GM12878 (cell line): Measurements from ENCODE around the gene EEPD1. TPM values are rescaled to one million over a fixed set of nuclear protein-coding genes. Genes with fewer than 3 reads are reported as not detected.

ENCODE experiments used
- ATAC-seq: fragments of 200-7000 bp; cut with Tn5 transposase; 3 replicates; pipeline ENCODE4 v1.9.1; 2020; ENCODE audit warnings: mild to moderate bottlenecking, moderate library complexity
- BruUV-seq: library from RNA; stranded (reverse); fragments of 400-500 nt; replicated peaks from 2 replicates; lab custom pipeline; 2021; lab: Mats Ljungman, UMichigan
- CTCF ChIA-PET: fragments of 300-600 bp; sonication (Branson Sonifier 250); formaldehyde crosslinking; extraction: SDS; loops from one replicate; lab custom pipeline; 2021; ENCODE audit warnings: inconsistent platforms; lab: Yijun Ruan, JAX
- POLR2A ChIA-PET: fragments of 350-600 bp; formaldehyde crosslinking; extraction: SDS; loops from one replicate; lab custom pipeline; 2021; ENCODE audit warnings: inconsistent platforms; lab: Charles Lee
- RAD21 ChIA-PET: fragments of 300-600 bp; sonication (Branson Sonifier 250); formaldehyde crosslinking; loops from one replicate; lab custom pipeline; 2023; ENCODE audit warnings: antibody characterized with exemption; ENCODE audit not compliant: unreplicated experiment; lab: Charles Lee
- SMC1A ChIA-PET: fragments of 300-600 bp; sonication (Branson Sonifier 250); formaldehyde crosslinking; loops from one replicate; lab custom pipeline; 2023; ENCODE audit not compliant: unreplicated experiment, uncharacterized antibody; lab: Charles Lee
- DNase-seq: peaks from one replicate; pipeline ENCODE4 v3.0.0-alpha.2; 2011; ENCODE audit warnings: low read depth, low spot score
- FAIRE-seq: peaks from 3 replicates; lab custom pipeline; 2011; peaks lifted over from hg19 to GRCh38; lab: Jason Lieb, UNC
- H2AFZ ChIP-seq: 2 replicates; pipeline ENCODE4 v1.6.0; 2011; ENCODE audit warnings: low read depth, low read length, control low read depth; ENCODE audit not compliant: control insufficient read depth
- H3K27ac ChIP-seq: 2 replicates; pipeline ENCODE4 v1.5.1; 2011; ENCODE audit warnings: control low read depth; ENCODE audit not compliant: control insufficient read depth, insufficient read depth
- H3K27me3 ChIP-seq, 2 experiments: replicated peaks in 1 of 2; 2 replicates each; pipeline versions ENCODE4 v1.6.0 to v1.6.1; 2011; ENCODE audit warnings: low read length in 1 of 2; ENCODE audit not compliant: control insufficient read depth in 2 of 2, insufficient read depth in 2 of 2
- H3K36me3 ChIP-seq, 2 experiments: 2 replicates each; pipeline ENCODE4 v1.5.1; 2011; ENCODE audit warnings: low read length in 1 of 2; ENCODE audit not compliant: control insufficient read depth in 2 of 2, insufficient read depth in 2 of 2
- H3K4me1 ChIP-seq: 2 replicates; pipeline ENCODE4 v1.6.1; 2011; ENCODE audit warnings: mild to moderate bottlenecking, low read length, moderate library complexity, mixed read lengths; ENCODE audit not compliant: control insufficient read depth, insufficient read depth
- H3K4me2 ChIP-seq: 2 replicates; pipeline ENCODE4 v1.6.0; 2011; ENCODE audit warnings: control low read depth; ENCODE audit not compliant: control insufficient read depth, insufficient read depth
- H3K4me3 ChIP-seq: fragments of 200-600 bp; sonication (generic); 2 replicates; pipeline ENCODE4 v1.5.1; 2016
- H3K79me2 ChIP-seq: 2 replicates; pipeline ENCODE4 v1.6.0; 2011; ENCODE audit warnings: low read length; ENCODE audit not compliant: control insufficient read depth, insufficient read depth
- H3K9ac ChIP-seq: 2 replicates; pipeline ENCODE4 v1.8.0; 2011; ENCODE audit warnings: low read length, control low read depth, mixed read lengths; ENCODE audit not compliant: control insufficient read depth, insufficient read depth
- H3K9me3 ChIP-seq: replicated peaks from 3 replicates; pipeline ENCODE4 v1.5.1; 2011; ENCODE audit warnings: mild to moderate bottlenecking, low read length; ENCODE audit not compliant: control insufficient read depth, insufficient read depth
- H4K20me1 ChIP-seq: 2 replicates; pipeline ENCODE4 v1.6.0; 2011; ENCODE audit not compliant: control insufficient read depth, insufficient read depth
- BCL11A ChIP-seq: IDR thresholded peaks from 2 replicates; pipeline ENCODE4 v1.6.1; 2011; ENCODE audit warnings: low read depth, low read length
- E2F4 ChIP-seq: IDR thresholded peaks from 2 replicates; pipeline ENCODE4 v1.6.1; 2012; ENCODE audit warnings: low read depth, low read length, improper control_type of control experiment
- EED ChIP-seq: sonication (generic); IDR thresholded peaks from 2 replicates; pipeline ENCODE4 v1.6.1; 2016; ENCODE audit warnings: antibody characterized with exemption, low read depth
- FOXK2 ChIP-seq: fragments of 450-650 bp; IDR thresholded peaks from 2 replicates; pipeline ENCODE4 v1.6.1; 2017; ENCODE audit warnings: mild to moderate bottlenecking, moderate library complexity
- KAT2A ChIP-seq: conservative IDR thresholded peaks from 2 replicates; pipeline ENCODE4 v1.6.1; 2011; ENCODE audit warnings: low read depth, low read length; ENCODE audit not compliant: control insufficient read depth
- MXI1 ChIP-seq: fragments of 150-350 bp; IDR thresholded peaks from 2 replicates; pipeline ENCODE4 v1.6.1; 2011; ENCODE audit warnings: low read depth, mild to moderate bottlenecking, inconsistent platforms, low read length, improper control_type of control experiment
- NRF1 ChIP-seq: conservative IDR thresholded peaks from 2 replicates; pipeline ENCODE4 v1.6.1; 2011; ENCODE audit warnings: mild to moderate bottlenecking, low read depth, low read length, improper control_type of control experiment
- PBX3 ChIP-seq: IDR thresholded peaks from 2 replicates; pipeline ENCODE4 v1.6.1; 2011; ENCODE audit warnings: mild to moderate bottlenecking, low read depth, low read length, moderate library complexity; ENCODE audit not compliant: insufficient replicate concordance
- POLR2A ChIP-seq: IDR thresholded peaks from 2 replicates; pipeline ENCODE4 v1.6.1; 2011; ENCODE audit warnings: low read depth, mild to moderate bottlenecking, low read length
- POLR2AphosphoS5 ChIP-seq: IDR thresholded peaks from 2 replicates; pipeline ENCODE4 v1.6.1; 2011; ENCODE audit warnings: mild to moderate bottlenecking, low read length, inconsistent platforms
- SREBF1 ChIP-seq: IDR thresholded peaks from 2 replicates; pipeline ENCODE4 v1.6.1; 2012; ENCODE audit warnings: mild to moderate bottlenecking, low read length
- STAT1 ChIP-seq: fragments of 450-650 bp; conservative IDR thresholded peaks from 2 replicates; pipeline ENCODE4 v1.6.1; 2014; ENCODE audit warnings: antibody characterized with exemption, mild to moderate bottlenecking
- SUPT20H ChIP-seq: IDR thresholded peaks from 2 replicates; pipeline ENCODE4 v1.6.1; 2011; ENCODE audit warnings: low read depth, mild to moderate bottlenecking, low read length, moderate library complexity, borderline replicate concordance; ENCODE audit not compliant: control insufficient read depth
- WGBS: methylation state at CpG from one replicate; pipeline ENCODE4 v1.1.6; 2016; ENCODE audit warnings: low lambda C conversion rate; ENCODE audit not compliant: insufficient replicate concordance, insufficient coverage; ENCODE audit errors: missing lambda C conversion rate; 5-methylcytosine and 5-hydroxymethylcytosine counted together
- in situ Hi-C: fragments of 300-500 bp; cut with MboI; formaldehyde crosslinking; loops from 9 replicates; pipeline ENCODE4 v1.14.3; 2018; ENCODE audit warnings: mixed read lengths
- intact Hi-C: fragments of 100-400 bp; cut with micrococcal nuclease; formaldehyde crosslinking; loops from one replicate; pipeline ENCODE4 v1.14.2; 2022; ENCODE audit not compliant: unreplicated experiment
- polyA plus RNA-seq, 11 experiments: library from polyadenylated mRNA; depleted of rRNA in 4 of 11; unstranded in 6 of 11; stranded (reverse) in 5 of 11; fragments of >200 nt; fragmentation: Nextera tagmentation in 4 of 11; fragmentation: Illumina TruSeq in 1 of 11; extraction: Ambion mirVana in 4 of 11; extraction: Trizol in 1 of 11; gene quantifications; 1 replicate in 1 of 11; 2 replicates in 10 of 11; pipeline versions ENCODE4 v1.2.1 to v1.2.3, GENCODE V29; 2011 to 2016; ENCODE audit warnings: inconsistent platforms in 2 of 11, missing spikeins in 2 of 11, low read depth in 1 of 11
- total RNA-seq, 4 experiments: library from RNA; depleted of rRNA in 3 of 4; stranded (reverse); fragments of >200 nt in 3 of 4; fragmentation: Illumina TruSeq in 1 of 4; extraction: Trizol in 1 of 4; gene quantifications; 2 replicates each; pipeline versions ENCODE4 v1.2.1 to v1.2.3, GENCODE V29; 2013 to 2021
- TF ChIP-seq, protein P1 (sequence below): fragments of 450-650 bp; IDR thresholded peaks from 2 replicates; pipeline ENCODE4 v1.6.1; 2017; ENCODE audit warnings: mild to moderate bottlenecking, low read depth, inconsistent platforms; ENCODE audit not compliant: poor library complexity, severe bottlenecking
- TF ChIP-seq, protein P2 (sequence below): IDR thresholded peaks from 2 replicates; pipeline ENCODE4 v1.6.1; 2012; ENCODE audit warnings: low read depth, low read length, improper control_type of control experiment
- TF ChIP-seq, protein P3 (sequence below): IDR thresholded peaks from 2 replicates; pipeline ENCODE4 v1.6.1; 2012; ENCODE audit warnings: mild to moderate bottlenecking, low read depth, low read length

The EEPD1 gene
- total and polyA plus RNA-seq, 10 of the 15 experiments (the other 5 are each of a cell fraction or from before 2014, with no cell fraction given), result 0.24 to 2.8 (median 0.86) TPM; not detected in 1

GRCh38 chr7:36141351-36141750 is 11.7 kb upstream of the EEPD1 start:
- FAIRE-seq (no peak), ATAC-seq (no peak), DNase-seq (no peak)
- ChIA-PET POLR2A (no interaction called here), SMC1A (interaction anchor here (0.9 to 1.2 kb wide), 2 partner anchors 156 kb away, joined by 3 read pairs; no protein-coding TSS in a partner anchor), CTCF (interaction anchor here (0.7 to 0.9 kb wide), 2 partner anchors 9 to 178 kb away, joined by 3 to 4 read pairs; no protein-coding TSS in a partner anchor), RAD21 (no interaction called here)
- no peak overlapping the region for H2AFZ ChIP-seq
- in situ Hi-C loops (no loop called here), intact Hi-C loops (no loop called here)
- WGBS, result 0% methylated on average over 1 of the region's 1 CpG
- no peaks in the 10 kb centered on the region for H3K4me1 ChIP-seq
- no peaks in the 10 kb centered on the region for H3K9me3 ChIP-seq
- H3K79me2 ChIP-seq, result no peaks in the 10 kb centered on the region
- H3K27me3 ChIP-seq, result peaks cover 0 to 4% of the 10 kb centered on the region in 2 experiments; a peak in 2 of 4 replicates
- no peak overlapping the region for H3K27ac ChIP-seq
- H4K20me1 ChIP-seq, result no peaks in the 10 kb centered on the region
- H3K36me3 ChIP-seq, result no peaks in the 10 kb centered on the region
- no peak overlapping the region for H3K4me2 ChIP-seq
- BruUV-seq, result no TSS peak
- H3K9ac ChIP-seq, result no peak overlapping the region
- no peak overlapping the region for H3K4me3 ChIP-seq
- TF ChIP-seq NRF1 (no peak), SUPT20H (no peak), POLR2A (no peak), PBX3 (no peak), STAT1 (no peak), POLR2AphosphoS5 (no peak), KAT2A (no peak), SREBF1 (no peak), MXI1 (no peak), EED (no peak), E2F4 (no peak), FOXK2 (no peak), BCL11A (no peak)
- TF ChIP-seq, protein P1, sequence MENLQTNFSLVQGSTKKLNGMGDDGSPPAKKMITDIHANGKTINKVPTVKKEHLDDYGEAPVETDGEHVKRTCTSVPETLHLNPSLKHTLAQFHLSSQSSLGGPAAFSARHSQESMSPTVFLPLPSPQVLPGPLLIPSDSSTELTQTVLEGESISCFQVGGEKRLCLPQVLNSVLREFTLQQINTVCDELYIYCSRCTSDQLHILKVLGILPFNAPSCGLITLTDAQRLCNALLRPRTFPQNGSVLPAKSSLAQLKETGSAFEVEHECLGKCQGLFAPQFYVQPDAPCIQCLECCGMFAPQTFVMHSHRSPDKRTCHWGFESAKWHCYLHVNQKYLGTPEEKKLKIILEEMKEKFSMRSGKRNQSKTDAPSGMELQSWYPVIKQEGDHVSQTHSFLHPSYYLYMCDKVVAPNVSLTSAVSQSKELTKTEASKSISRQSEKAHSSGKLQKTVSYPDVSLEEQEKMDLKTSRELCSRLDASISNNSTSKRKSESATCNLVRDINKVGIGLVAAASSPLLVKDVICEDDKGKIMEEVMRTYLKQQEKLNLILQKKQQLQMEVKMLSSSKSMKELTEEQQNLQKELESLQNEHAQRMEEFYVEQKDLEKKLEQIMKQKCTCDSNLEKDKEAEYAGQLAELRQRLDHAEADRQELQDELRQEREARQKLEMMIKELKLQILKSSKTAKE, result no peak
- TF ChIP-seq, protein P2, sequence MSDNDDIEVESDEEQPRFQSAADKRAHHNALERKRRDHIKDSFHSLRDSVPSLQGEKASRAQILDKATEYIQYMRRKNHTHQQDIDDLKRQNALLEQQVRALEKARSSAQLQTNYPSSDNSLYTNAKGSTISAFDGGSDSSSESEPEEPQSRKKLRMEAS, result no peak
- TF ChIP-seq, protein P3, sequence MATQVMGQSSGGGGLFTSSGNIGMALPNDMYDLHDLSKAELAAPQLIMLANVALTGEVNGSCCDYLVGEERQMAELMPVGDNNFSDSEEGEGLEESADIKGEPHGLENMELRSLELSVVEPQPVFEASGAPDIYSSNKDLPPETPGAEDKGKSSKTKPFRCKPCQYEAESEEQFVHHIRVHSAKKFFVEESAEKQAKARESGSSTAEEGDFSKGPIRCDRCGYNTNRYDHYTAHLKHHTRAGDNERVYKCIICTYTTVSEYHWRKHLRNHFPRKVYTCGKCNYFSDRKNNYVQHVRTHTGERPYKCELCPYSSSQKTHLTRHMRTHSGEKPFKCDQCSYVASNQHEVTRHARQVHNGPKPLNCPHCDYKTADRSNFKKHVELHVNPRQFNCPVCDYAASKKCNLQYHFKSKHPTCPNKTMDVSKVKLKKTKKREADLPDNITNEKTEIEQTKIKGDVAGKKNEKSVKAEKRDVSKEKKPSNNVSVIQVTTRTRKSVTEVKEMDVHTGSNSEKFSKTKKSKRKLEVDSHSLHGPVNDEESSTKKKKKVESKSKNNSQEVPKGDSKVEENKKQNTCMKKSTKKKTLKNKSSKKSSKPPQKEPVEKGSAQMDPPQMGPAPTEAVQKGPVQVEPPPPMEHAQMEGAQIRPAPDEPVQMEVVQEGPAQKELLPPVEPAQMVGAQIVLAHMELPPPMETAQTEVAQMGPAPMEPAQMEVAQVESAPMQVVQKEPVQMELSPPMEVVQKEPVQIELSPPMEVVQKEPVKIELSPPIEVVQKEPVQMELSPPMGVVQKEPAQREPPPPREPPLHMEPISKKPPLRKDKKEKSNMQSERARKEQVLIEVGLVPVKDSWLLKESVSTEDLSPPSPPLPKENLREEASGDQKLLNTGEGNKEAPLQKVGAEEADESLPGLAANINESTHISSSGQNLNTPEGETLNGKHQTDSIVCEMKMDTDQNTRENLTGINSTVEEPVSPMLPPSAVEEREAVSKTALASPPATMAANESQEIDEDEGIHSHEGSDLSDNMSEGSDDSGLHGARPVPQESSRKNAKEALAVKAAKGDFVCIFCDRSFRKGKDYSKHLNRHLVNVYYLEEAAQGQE, result no peak
